ENCODE data around the gene IFNE. TPM values are rescaled to one million over a fixed set of nuclear protein-coding genes. Genes with fewer than 3 reads are reported as not detected.

The IFNE gene
- total and polyA plus RNA-seq, 9 of the 15 experiments (the other 6 are each of a cell fraction or from before 2014, with no cell fraction given), result not detected

DNA sequence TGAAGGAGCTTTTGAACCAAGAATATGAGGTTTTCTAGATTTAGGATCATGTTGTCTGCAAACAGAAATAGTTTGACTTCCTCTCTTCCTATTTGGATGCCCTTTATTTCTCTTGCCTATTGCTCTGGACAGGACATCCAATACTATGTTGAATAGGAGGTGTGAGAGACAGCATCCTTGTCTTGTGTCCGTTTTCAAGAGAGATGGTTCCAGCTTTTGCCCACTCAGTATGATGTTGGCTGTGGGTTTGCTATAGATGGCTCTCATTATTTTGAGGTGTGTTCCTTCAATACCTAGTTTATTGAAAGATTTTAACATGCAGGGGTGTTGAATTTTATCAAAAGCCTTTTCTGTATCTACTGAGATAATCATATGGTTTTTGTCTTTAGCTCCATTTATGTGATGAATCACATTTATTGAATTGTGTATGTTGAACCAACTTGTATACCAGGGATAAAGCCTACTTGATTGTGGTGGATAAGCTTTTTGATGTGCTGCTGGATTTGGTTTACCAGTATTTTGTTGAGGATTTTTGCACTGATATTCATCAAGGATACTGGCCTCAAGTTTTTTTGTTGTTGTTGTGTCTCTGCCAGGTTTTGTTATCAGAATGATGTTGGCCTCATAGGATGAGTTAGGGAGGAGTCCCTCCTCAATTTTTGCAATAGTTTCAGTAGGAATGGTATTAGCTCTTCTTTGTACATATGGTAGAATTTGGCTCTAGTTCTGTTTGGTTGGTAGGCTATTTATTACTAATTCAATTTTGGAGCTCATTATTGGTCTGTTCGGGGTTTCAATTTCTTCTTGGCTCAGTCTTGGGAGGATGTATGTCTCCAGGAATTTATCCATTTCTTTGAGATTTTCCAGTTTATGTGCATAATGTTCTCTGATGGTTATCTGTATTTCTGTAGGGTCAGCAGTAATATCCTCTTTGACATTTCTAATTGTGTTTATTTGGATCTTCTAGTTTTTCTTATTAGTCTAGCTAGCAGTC is 41.2 kb upstream of the IFNE start:
- no peak for ATAC-seq
- no TSS peak for BruUV-seq (replicated peaks)
- FAIRE-seq, result no peak

More for the DNA sequence above, 41.2 kb upstream of the IFNE start:
- ChIA-PET CTCF (ENCODE audit: low intra/inter-chr PET ratio) (no interaction called here), POLR2A (no interaction called here)
- H3K36me3 ChIP-seq (ENCODE audit: control insufficient read depth, insufficient read depth, low read length), result no peaks in the 10 kb centered on the region
- no peak for TF ChIP-seq BRD9 (IDR thresholded peaks at IDR 0.05; ENCODE audit: low read depth, partially characterized antibody)
- TF ChIP-seq NR1H2 (CRISPR knock-in tag; IDR thresholded peaks at IDR 0.05), result no peak
- TF ChIP-seq, protein P1, sequence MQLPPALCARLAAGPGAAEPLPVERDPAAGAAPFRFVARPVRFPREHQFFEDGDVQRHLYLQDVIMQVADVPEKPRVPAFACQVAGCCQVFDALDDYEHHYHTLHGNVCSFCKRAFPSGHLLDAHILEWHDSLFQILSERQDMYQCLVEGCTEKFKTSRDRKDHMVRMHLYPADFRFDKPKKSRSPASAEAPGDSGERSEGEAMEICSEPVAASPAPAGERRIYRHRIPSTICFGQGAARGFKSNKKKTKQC (CRISPR knock-in tag; IDR thresholded peaks at IDR 0.05), result no peak
- no peak for TF ChIP-seq TFAP4 (CRISPR knock-in tag; IDR thresholded peaks at IDR 0.05; ENCODE audit: borderline replicate concordance)
- TF ChIP-seq, protein P2, sequence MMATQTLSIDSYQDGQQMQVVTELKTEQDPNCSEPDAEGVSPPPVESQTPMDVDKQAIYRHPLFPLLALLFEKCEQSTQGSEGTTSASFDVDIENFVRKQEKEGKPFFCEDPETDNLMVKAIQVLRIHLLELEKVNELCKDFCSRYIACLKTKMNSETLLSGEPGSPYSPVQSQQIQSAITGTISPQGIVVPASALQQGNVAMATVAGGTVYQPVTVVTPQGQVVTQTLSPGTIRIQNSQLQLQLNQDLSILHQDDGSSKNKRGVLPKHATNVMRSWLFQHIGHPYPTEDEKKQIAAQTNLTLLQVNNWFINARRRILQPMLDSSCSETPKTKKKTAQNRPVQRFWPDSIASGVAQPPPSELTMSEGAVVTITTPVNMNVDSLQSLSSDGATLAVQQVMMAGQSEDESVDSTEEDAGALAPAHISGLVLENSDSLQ (IDR thresholded peaks at IDR 0.05), result no peak
- TF ChIP-seq ZNF778 (CRISPR knock-in tag; IDR thresholded peaks at IDR 0.05), result no peak
- TF ChIP-seq, protein P3, sequence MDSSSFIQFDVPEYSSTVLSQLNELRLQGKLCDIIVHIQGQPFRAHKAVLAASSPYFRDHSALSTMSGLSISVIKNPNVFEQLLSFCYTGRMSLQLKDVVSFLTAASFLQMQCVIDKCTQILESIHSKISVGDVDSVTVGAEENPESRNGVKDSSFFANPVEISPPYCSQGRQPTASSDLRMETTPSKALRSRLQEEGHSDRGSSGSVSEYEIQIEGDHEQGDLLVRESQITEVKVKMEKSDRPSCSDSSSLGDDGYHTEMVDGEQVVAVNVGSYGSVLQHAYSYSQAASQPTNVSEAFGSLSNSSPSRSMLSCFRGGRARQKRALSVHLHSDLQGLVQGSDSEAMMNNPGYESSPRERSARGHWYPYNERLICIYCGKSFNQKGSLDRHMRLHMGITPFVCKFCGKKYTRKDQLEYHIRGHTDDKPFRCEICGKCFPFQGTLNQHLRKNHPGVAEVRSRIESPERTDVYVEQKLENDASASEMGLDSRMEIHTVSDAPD (CRISPR knock-in tag; IDR thresholded peaks at IDR 0.05), result no peak
- no peak for TF ChIP-seq HNRNPH1 (optimal IDR thresholded peaks at IDR 0.05; ENCODE audit: low read depth, low read length)
- no peak for TF ChIP-seq NELFE (IDR thresholded peaks at IDR 0.05; ENCODE audit: insufficient read depth, insufficient read length)
- H3K4me1 ChIP-seq (replicated peaks in 1 of 2; ENCODE audit: control insufficient read depth in 2 of 2, insufficient read depth in 2 of 2, low read length in 2 of 2), result no peaks in the 10 kb centered on the region
- no peak overlapping the region for H3K4me2 ChIP-seq (ENCODE audit: insufficient read depth, low read length)
- intact Hi-C loops (cut with micrococcal nuclease) (no loop called here), in situ Hi-C loops (cut with MboI) (no loop called here)
- H3K4me3 ChIP-seq, result no peak overlapping the region
- no peaks in the 10 kb centered on the region for H3K27me3 ChIP-seq (ENCODE audit: control insufficient read depth in 2 of 2, insufficient read depth in 2 of 2, low read length in 2 of 2)
- H3K9me3 ChIP-seq (replicated peaks; ENCODE audit: control insufficient read depth, insufficient read depth, low read depth, low read length), result no peaks in the 10 kb centered on the region
- no peaks in the 10 kb centered on the region for H3K79me2 ChIP-seq (ENCODE audit: control insufficient read depth, insufficient read depth, low read length)
- H3K27ac ChIP-seq (ENCODE audit: extremely low read depth, low read depth, low read length), result no peak overlapping the region
- H3K9me1 ChIP-seq (ENCODE audit: control insufficient read depth, insufficient read depth, low read length), result no peaks in the 10 kb centered on the region
- WGBS (ENCODE audit: insufficient coverage, low coverage, missing lambda C conversion rate), result no CpG with 5 or more reads among the region's 2 CpGs
- H3K9ac ChIP-seq (ENCODE audit: insufficient read depth in 1 of 2, low read depth in 2 of 2, low read length in 2 of 2), result no peak overlapping the region
- H4K20me1 ChIP-seq (replicated peaks; ENCODE audit: control insufficient read depth, insufficient read depth, low read length), result no peaks in the 10 kb centered on the region
- H2AFZ ChIP-seq (ENCODE audit: low read depth, low read length), result no peak overlapping the region
- no peak for DNase-seq (ENCODE audit: extremely low read depth in 1 of 4, low spot score in 3 of 4)

Data from K562 (cell line).